ENCODE results near the gene CSF1R.

The CSF1R gene

DNA sequence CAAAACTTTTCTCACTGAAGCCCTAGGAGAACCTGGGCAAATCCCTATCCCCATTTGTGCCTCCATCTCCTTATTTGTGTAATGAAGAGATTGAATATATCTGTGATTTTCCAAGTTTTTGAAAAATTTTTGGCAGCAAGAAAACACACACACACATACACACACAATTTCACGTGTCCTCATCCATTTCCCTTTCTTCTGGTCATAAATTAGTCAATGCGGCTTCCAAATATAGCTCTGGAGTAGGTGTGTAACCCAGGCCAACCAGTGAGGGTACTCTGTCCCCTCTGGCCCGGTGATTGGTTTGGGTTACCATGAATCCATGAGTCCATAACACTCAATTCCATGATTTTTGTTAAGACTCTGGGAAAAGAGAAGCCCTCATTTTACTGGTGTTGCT is 12.7 kb downstream of the CSF1R start:
- in situ Hi-C loops (cut with MboI; ENCODE audit: low sequenced_read_pairs) = no loop called here

DNA sequence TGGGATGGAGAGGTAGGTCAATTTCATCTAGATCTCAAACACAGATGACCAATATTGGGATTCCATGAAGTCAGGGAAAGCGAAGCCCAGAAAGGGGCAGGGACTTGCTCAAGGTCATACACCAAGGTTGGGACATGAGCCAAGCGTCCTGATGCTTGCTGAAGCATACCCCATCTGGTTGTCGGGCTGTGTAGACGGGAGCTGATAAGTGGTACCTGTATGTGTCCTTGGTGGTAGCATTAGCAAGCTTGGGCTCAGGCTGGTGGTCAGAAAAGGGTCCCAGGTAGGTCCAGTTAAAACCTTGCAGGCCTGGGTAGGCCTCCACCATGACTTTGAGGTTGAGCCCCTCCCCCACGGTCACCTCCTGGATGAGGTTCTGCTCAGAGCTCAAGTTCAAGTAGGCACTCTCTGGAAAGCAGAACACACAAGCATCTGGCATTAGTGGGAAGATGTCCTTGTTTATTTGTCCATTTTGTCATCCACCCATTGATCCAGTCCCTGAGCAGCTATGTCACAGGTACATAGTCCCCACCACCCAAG is 13.2 kb downstream of the CSF1R start:
- in situ Hi-C loops (cut with MboI; ENCODE audit: low sequenced_read_pairs) = no loop called here

DNA sequence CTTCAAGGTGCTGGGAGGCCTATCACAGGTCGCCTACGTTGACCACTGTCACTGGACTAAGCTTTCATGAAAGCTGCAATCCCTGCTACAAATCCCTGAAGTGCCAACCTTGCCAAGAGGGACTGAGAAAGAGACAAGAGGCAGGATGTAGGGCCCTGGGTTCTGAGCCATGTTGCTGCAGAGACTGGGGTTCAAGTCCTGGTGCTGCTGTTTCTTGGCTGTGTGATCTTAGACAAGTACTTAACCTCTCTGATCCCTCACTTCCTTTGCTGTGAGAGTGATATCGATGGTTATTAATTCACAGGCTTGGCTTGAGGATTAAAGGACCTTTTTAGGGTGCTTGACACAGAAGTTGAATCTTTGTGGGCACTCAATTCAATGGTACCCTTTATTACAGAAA is 15.5 kb downstream of the CSF1R start:
- in situ Hi-C loops (cut with MboI; ENCODE audit: low sequenced_read_pairs) = no loop called here

DNA sequence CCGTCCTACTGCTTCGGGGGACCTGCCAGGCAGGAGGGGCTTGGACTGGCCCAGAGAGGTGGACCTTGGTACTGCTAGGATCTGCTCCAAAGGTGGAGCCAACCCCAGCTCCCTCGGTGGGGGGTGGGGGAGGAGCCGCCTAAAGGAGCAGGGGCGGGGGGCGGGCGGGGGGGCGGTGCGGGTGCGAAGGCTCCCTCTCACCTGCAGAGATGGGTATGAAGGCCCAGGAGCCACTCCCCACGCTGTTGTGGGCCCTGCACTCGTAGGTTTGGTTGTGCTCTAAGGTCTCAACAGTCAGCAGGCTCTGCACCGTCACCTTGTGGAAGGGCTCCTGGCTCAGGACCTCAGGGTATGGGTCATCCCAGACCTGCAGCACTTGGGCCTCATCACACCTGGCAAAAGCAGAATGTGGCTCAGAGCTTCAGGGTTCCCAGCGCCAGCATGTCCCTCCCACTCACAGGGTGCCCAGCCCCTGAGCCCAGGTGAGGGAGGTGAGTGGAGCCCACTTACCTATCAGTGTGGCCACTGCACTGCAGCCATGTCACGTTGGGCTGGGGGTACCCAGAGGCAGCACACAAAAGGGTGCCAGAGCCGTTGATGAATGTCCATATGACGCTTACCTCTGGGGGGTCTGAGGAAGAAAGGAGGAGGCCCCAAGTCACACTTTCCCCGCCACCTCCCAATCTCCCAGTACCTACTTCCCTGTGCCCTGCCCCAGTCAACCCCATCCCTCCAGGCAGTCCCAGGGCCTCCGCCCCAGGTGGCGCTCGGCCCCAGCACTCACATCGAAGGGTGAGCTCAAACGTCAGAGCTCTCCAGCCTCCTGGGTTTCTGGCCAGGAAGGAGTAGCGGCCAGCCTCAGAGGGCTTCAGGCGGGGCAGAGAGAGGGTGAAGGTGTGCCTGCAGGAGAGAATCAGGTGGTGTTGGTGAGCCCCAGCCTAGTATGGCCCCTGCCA is 16.4 kb downstream of the CSF1R start:
- in situ Hi-C loops (cut with MboI; ENCODE audit: low sequenced_read_pairs) = no loop called here

DNA sequence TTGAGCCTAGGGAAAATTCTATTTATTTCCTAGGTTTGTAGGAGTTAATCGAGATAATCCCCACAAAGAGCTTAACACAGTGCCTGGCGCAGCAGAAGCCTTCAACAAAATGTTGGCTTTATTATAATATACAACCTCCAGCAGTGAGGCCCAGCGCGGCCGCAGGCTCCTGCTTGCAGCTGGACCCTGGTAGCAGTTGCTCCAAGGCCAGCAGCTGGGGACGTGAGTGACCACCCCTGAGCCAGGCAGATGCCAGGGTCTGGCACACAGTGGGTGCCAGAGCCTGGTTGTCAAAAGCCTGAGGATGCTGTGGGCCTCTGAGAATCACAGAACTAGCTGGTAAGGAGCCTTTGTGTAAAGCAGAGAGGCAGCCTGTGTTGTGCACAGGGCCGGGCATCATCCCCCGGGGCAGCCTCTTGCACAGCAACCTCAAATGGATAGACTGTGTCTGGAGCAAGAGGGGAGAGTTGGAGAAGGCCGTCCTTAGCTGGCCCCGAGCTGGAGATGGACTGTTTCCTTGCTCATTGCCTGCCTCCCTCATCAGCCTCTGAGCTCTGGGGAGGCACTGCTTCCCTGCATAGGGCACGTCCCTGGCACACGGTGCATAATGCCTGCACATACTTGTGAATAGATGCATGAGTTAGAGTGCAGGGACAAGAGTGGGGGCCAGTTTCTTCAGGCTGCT is 17.3 kb downstream of the CSF1R start:
- in situ Hi-C loops (cut with MboI; ENCODE audit: low sequenced_read_pairs) = no loop called here

DNA sequence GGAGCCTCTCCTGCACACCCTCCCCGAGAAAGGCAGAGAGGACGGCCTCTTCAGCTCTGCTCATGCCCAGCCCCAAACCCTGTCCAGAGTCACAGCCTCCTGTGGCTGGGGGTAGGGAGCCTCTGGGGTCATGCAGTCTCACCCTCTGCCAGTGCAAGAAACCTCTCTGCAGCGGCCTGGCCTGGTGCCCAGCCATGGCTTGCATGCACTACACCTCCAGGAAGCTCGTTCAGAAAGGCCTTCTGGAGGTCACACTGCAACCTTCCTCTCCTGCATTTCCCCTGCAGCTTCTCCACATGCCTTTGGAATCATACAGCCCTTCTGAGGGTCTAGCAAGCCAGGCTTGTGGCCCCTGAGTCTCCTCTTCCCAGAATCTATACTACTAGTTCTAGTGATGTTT is 17.9 kb downstream of the CSF1R start:
- in situ Hi-C loops (cut with MboI; ENCODE audit: low sequenced_read_pairs) = no loop called here

DNA sequence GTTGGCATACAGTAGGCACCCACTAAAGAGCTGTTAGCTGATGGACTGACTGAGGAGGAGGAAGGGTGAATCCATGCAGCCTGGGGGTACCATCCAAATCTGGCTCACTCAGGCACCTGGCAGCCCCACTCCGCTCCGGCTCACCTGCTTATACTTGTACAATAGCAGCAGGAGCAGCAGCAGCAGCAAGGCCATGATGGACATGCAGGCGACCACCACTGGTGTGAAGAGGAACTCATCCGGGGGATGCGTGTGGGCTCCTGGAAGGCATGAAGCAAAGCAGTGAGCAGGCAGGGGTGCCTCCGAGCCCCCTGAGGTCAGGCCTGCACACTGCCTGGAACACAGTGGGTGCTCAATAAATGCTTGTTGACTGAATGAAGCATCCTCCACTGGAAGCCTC is 18.3 kb downstream of the CSF1R start:
- in situ Hi-C loops (cut with MboI; ENCODE audit: low sequenced_read_pairs) = no loop called here

DNA sequence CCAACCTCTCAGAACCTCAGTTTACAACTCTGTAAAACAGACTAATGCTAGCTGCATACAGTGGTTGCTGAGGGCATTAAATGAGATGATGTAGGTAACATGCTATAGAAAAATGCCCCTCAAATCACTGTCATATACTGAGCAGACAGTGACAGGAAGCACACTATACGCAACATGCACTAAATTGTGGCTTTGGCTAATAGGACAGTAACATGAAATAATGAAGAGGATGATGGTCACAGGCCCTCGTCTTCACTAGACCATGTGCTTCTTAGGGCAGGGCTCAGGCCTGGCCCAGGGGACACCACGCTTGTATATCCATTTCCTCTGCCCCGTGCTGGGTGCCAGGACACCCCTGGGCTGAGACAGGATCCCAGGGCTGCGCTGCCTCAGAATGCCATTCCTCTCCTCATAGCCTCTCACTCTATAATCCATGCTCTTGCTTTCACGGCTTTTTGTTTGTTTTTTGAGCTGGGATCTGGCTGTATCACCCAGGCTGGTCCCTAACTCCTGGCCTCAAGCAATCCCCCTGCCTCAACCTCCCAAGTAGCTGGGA is 18.9 kb downstream of the CSF1R start:
- in situ Hi-C loops (cut with MboI; ENCODE audit: low sequenced_read_pairs) = no loop called here

DNA sequence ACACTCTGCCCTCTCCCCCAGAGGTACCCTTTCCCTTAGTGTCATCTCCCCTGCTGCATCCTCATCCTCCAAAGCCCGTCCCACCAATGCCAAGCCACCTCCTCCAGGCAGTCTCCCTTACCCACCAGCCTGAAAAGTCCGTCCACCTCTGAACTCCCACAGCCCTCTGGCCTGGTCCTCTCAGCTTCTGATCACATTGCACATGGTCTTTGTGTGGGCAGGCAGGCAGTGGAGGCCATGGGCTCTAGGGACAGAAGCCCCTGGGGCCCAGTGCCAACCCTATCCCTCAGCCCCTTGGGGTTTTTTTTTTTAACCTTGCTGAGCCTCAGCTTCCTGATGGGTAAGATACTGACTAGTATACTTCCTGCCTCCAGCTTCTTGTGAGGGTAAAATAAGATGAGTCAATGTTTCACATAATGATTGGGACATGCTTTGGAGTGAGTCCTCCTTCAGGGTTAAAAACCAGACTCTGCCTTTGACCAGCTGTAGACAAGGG is 19.4 kb downstream of the CSF1R start:
- in situ Hi-C loops (cut with MboI; ENCODE audit: low sequenced_read_pairs) = no loop called here

DNA sequence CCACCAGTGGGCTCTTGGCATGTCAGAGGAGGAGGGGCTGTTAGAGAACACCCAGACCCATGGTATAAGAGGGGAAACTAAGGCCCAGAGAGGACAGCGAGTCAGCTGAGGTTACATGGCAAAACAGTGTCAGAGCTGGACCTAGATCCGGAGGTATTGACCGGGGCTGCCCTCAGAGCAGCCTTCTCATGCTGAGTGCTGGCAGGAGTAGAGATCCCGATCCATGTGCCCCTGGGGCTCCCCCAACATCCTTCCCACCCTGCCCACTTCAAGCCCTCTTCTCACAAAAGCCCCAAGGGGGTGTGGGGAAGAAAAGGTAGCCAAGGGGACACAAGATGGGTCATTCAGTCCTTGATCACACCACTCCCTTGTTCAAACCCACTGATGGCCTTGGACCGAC is 19.9 kb downstream of the CSF1R start:
- in situ Hi-C loops (cut with MboI; ENCODE audit: low sequenced_read_pairs) = no loop called here

DNA sequence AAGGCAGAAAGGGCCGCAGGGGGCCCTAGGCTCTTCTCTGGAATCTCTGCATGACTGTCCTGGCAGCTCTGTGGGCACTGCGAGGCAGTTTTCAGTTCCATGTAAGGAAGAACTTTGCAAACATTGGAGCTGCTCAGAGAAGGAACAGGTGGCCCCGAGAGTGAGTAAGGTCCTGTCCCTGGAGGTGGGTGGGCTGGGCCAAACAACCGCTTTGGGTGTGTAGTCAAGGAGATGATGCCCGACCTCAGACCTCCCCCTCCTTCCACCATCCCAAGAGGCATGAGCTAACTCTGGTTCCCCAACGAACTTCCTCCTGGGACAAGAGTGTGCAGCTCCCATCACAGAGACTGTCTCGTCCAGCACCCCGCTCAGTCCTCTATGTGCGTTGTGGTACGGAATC is 20.5 kb downstream of the CSF1R start:
- in situ Hi-C loops (cut with MboI; ENCODE audit: low sequenced_read_pairs) = no loop called here

DNA sequence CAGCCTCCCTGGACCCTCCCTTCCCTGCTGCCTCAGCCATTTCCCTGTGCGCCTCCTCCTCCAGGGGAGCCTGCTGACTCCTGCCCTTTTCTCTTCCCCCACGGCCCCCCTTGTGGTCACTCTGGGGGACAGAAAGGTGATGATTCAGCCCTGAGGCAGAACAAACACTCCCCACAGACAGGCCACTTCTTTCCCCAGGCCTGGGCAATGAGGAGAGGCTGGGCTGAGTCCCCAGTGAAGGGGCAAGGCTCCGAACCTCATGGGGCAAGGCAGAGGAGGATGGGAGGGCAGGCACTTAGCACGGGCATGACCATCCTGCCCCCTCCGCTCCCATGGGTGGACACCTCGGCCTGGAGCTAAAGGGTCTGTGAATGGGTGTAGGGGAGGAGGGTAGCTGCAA is 21.0 kb downstream of the CSF1R start:
- in situ Hi-C loops (cut with MboI; ENCODE audit: low sequenced_read_pairs) = no loop called here

DNA sequence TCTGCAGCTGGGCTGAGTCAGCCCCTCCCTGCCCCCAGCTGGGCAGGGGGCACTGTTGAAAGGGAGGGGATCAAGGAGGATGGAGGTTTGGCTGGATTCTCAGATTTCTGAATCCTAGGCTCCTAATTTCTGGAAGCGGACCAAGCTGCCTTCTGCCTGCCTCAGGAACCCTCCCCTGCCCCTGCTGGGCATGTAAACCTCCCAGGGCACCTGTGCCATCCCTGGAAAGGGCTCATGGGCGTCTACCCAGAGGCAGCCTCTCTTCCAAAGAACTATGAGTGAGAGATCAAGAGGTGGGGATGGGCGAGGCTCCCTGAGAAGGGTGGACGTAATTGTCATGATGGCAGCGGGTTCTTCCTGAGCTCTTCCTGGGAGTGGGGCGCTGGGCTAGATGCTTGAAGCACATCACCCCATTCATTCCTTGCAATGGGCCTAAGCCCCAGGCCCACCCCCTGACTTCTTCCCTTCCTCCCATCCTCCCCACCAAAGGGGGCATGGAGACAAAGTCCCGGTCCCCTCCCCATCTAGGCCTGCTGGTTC is 21.6 kb downstream of the CSF1R start:
- in situ Hi-C loops (cut with MboI; ENCODE audit: low sequenced_read_pairs) = no loop called here

DNA sequence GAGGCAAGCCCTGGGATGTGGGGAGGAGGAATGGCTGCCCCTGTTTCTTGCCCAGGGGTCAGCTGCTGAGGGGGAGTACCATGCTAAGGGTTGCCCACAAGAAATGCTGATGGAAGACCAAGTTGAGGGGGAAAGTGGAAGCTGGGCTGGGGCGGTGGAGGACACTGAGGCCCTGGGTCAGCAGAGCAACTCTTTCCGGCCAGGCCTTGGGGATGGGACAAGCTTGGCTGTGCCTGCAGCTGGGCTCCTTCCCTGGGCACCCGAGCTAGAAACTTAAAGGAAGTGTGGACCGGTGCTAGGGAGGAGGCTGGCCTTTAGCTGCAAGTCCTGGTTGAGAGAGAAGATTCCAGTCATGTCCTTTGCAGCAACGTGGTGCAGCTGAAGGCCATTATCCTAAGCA is 22.7 kb downstream of the CSF1R start:
- in situ Hi-C loops (cut with MboI; ENCODE audit: low sequenced_read_pairs) = no loop called here

DNA sequence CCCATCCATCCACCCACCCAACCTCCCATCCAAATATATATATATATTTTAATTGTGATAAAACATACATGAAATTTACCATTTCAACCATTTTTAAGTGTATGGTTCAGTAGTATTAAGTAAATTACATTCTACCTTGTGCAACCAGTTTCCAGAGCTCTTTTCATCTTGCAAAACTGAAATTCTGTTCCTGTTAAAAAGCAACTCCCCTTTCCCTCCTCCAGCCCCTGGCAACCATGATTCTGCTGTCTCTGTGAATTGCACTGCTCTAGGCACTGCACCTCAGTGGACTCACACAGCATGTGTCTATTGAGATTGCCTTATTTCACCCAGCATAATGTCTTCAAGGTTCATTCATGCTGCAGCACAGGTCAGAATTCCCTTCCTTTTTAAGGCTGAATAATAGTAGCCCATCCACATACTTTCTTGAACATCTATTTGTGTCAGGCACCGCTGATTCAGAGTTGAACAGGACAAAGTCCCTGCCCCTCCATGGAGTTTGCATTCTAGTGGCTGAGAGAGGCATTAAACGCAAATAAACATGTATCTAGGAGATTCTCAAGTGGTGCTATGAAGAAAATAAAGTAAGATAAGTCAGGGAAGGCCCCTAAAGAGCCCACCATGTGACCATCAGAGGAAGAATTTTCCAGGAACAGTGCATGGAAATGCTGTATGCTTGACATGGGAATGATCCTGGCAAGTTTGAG is 24.0 kb downstream of the CSF1R start:
- in situ Hi-C loops (cut with MboI; ENCODE audit: low sequenced_read_pairs) = no loop called here

DNA sequence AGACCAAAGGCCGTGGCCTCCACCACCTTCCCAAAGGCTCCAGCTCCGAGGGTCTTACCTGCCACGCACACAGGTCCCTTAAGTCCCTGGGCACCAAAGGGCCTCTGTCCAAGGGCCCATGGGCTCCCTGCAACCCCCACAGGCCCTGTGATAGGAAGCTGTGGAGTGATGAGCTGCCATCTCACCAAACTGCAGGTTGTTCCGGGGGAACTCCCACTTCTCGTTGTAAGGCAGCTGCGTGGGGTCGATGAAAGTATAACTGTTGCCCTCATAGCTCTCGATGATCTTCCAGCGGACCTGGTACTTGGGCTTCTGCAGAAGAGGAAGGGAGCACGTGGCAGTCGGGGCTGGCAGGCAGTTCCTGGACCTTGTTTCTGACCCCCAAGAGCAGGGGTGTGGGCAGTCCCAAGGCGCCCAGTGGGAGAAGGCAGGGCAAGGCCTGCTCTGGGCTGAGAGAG is 24.8 kb downstream of the CSF1R start:
- in situ Hi-C loops (cut with MboI; ENCODE audit: low sequenced_read_pairs) = no loop called here

DNA sequence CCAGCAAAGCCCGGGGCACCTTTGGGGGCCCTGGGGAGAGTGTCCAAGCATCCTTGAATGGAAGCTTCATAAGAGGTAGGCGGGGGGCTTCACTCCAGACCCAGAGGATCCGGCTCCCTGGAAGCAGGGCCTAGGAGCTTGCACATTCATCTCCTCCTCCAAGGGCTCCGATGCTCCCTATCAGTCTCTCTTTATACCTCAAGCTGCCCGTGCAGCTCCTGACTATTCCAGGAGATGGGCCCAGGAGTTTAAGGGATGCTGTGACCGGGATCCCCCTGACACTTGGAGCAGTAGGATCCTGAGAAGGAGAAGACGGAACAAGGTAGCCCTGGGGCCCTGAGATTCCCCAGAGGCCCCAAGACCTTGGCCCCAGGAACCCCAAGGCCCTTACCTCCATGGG is 25.9 kb downstream of the CSF1R start:
- in situ Hi-C loops (cut with MboI; ENCODE audit: low sequenced_read_pairs) = no loop called here

DNA sequence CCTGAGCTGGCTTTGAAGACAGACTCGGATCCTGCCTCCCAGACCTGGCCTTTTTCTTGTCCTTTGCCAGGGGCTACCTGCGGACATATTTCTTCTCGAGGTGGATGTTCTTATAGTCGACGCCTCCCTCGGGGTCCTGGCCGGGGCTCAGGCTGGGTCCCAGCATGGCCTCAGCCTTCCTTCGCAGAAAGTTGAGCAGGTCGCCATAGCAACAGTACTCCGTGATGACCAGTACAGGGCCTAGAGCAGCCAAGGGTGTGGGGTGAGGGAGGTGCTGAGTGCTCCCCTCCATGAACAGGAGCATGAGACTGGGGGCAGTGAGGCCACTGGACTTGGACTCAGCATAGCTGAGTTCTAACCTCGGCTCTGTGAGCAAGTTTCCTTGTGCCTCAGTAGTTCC is 26.7 kb downstream of the CSF1R start:
- in situ Hi-C loops (cut with MboI; ENCODE audit: low sequenced_read_pairs) = no loop called here

DNA sequence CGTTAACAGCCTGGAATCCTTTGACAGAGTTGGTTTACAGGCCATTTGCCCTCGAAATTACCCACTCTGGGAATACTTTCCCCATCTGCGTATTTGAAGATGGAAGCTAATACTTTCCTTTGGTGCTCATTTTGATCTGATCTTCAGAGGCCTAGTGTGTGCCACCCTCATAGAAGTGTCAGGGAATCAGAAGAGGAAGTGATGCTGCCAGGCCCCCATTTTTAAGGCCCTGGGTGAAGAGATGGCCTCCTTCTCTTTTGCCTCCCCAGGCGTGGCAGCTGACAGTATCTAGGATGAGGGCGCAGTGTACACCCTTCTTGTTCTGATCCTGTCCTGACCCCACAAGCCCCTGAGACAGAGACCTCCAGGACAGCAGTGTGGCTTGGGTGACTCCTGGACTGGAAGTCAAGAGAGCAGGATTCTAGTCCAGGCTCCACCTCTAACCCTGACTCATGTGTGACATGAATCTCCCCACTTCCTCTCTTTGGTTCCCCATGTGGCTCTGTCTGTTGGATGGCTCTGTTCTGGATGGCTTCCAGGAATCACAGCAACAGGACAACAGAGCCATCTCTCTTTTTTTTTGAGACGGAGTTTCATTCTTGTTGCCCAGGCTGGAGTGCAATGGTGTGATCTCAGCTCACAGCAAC is 27.8 kb downstream of the CSF1R start:
- in situ Hi-C loops (cut with MboI; ENCODE audit: low sequenced_read_pairs) = no loop called here

DNA sequence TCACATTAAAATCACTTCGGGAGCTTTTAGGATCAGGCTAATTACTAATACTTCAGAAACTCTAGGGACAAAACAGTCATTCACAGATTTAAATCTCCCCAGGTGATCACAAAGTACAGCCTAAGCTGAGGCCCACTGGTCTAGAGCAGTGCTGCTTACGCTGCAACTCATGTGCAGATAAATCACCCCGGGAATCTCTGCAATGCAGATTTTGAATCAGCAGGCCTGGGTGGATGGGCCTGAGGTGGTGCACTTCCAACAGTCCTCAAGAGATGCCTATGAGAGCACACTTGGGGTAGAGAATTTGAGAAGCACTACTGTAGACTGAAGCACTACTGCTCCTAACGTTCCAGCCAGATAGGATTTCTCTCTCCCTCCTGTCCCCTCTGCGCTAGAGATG is 28.4 kb downstream of the CSF1R start:
- in situ Hi-C loops (cut with MboI; ENCODE audit: low sequenced_read_pairs) = no loop called here

Data from HL-60/S4 (cell line).